K562 (cell line): Measurements from ENCODE around the gene ATXN1. TPM values are rescaled to one million over a fixed set of nuclear protein-coding genes. Genes with fewer than 3 reads are reported as not detected.

ENCODE experiments used
- ATAC-seq: fragments of 200-7000 bp; cut with Tn5 transposase; 3 replicates; pipeline ENCODE4 v1.9.1; 2020; ENCODE audit warnings: moderate library complexity
- BruUV-seq: library from RNA; stranded (reverse); fragments of 400-500 nt; replicated peaks from 2 replicates; lab custom pipeline; 2021; lab: Mats Ljungman, UMichigan
- CTCF ChIA-PET: fragments of 300-600 bp; formaldehyde crosslinking; extraction: SDS; loops from one replicate; lab custom pipeline; 2021; ENCODE audit warnings: low intra/inter-chr PET ratio; lab: Yijun Ruan, JAX
- POLR2A ChIA-PET: fragments of 300-600, 350-650 bp; sonication (Branson Sonifier 250); formaldehyde crosslinking; extraction: SDS; loops from one replicate; lab custom pipeline; 2021; ENCODE audit warnings: antibody characterized with exemption, inconsistent platforms; lab: Yijun Ruan, JAX
- DNase-seq, 4 experiments: peaks; one replicate each; pipeline versions ENCODE4 v3.0.0 to v3.0.0-alpha.2; 2011 to 2018; ENCODE audit warnings: low spot score in 3 of 4, mixed read lengths in 3 of 4; ENCODE audit errors: extremely low read depth in 1 of 4
- FAIRE-seq: peaks from 2 replicates; lab custom pipeline; 2011; peaks lifted over from hg19 to GRCh38; lab: Jason Lieb, UNC
- H2AFZ ChIP-seq: 2 replicates; pipeline ENCODE4 v1.6.0; 2011; ENCODE audit warnings: low read depth, low read length, control low read depth, inconsistent platforms
- H3K27ac ChIP-seq: fragments of 200-600 bp; 3 replicates; pipeline ENCODE4 v1.8.0; 2011; ENCODE audit warnings: low read depth, mild to moderate bottlenecking, control low read depth, inconsistent platforms, low read length, moderate library complexity, mixed read lengths; ENCODE audit errors: extremely low read depth
- H3K27me3 ChIP-seq, 2 experiments: fragments of 300-600 bp in 1 of 2; 2 replicates in 1 of 2; 3 replicates in 1 of 2; pipeline versions ENCODE4 v1.6.0 to v1.8.0; 2011; ENCODE audit warnings: inconsistent platforms in 2 of 2, low read length in 2 of 2, mild to moderate bottlenecking in 1 of 2, mixed read lengths in 1 of 2, moderate library complexity in 1 of 2; ENCODE audit not compliant: control insufficient read depth in 2 of 2, insufficient read depth in 2 of 2
- H3K36me3 ChIP-seq: fragments of 300-600 bp; 3 replicates; pipeline ENCODE4 v1.8.0; 2011; ENCODE audit warnings: mild to moderate bottlenecking, low read length, inconsistent platforms; ENCODE audit not compliant: control insufficient read depth, insufficient read depth
- H3K4me1 ChIP-seq, 2 experiments: fragments of 200-600 bp in 1 of 2; replicated peaks in 1 of 2; 2 replicates in 1 of 2; 3 replicates in 1 of 2; pipeline versions ENCODE4 v1.5.1 to v1.8.0; 2011; ENCODE audit warnings: inconsistent platforms in 2 of 2, low read length in 2 of 2, mild to moderate bottlenecking in 1 of 2, mixed read lengths in 1 of 2, moderate library complexity in 1 of 2; ENCODE audit not compliant: control insufficient read depth in 2 of 2, insufficient read depth in 2 of 2
- H3K4me2 ChIP-seq: 2 replicates; pipeline ENCODE4 v1.6.1; 2011; ENCODE audit warnings: low read length, control low read depth, inconsistent platforms, mixed read lengths; ENCODE audit not compliant: insufficient read depth
- H3K4me3 ChIP-seq: fragments of 200-600 bp; sonication (generic), shearing (Covaris generic); 2 replicates; pipeline ENCODE4 v1.5.1; 2016; ENCODE audit warnings: control low read depth, inconsistent platforms
- H3K79me2 ChIP-seq: fragments of 200-600 bp; 3 replicates; pipeline ENCODE4 v1.8.0; 2011; ENCODE audit warnings: low read length, inconsistent platforms; ENCODE audit not compliant: control insufficient read depth, insufficient read depth
- H3K9ac ChIP-seq, 2 experiments: 2 replicates each; pipeline versions ENCODE4 v1.6.0 to v1.6.1; 2011; ENCODE audit warnings: low read depth in 2 of 2, low read length in 2 of 2, control low read depth in 1 of 2, inconsistent platforms in 1 of 2, mild to moderate bottlenecking in 1 of 2, mixed read lengths in 1 of 2; ENCODE audit not compliant: insufficient read depth in 1 of 2
- H3K9me1 ChIP-seq: one replicate; pipeline ENCODE4 v1.6.0; 2011; ENCODE audit warnings: inconsistent platforms, mild to moderate bottlenecking, low read length, moderate library complexity; ENCODE audit not compliant: control insufficient read depth, insufficient read depth
- H3K9me3 ChIP-seq: replicated peaks from 2 replicates; pipeline ENCODE4 v1.5.1; 2011; ENCODE audit warnings: low read depth, low read length, inconsistent platforms; ENCODE audit not compliant: control insufficient read depth, insufficient read depth
- H4K20me1 ChIP-seq: replicated peaks from 2 replicates; pipeline ENCODE4 v1.6.1; 2011; ENCODE audit warnings: low read length, inconsistent platforms, mixed read lengths; ENCODE audit not compliant: control insufficient read depth, insufficient read depth
- ESRRA ChIP-seq: fragments of 450-650 bp; IDR thresholded peaks from 2 replicates; pipeline ENCODE4 v1.6.1; 2014; ENCODE audit warnings: low read depth, mild to moderate bottlenecking, moderate library complexity, borderline replicate concordance
- GMEB1 ChIP-seq: fragments of 250-450 bp; sonication (Bioruptor Pico); IDR thresholded peaks from 2 replicates; pipeline ENCODE4 v1.4.0; 2020; ENCODE audit warnings: mild to moderate bottlenecking
- LEF1 ChIP-seq: fragments of 450-650 bp; IDR thresholded peaks from 2 replicates; pipeline ENCODE4 v1.6.1; 2016; ENCODE audit warnings: mild to moderate bottlenecking
- MCM2 ChIP-seq: fragments of 450-650 bp; IDR thresholded peaks from 2 replicates; pipeline ENCODE4 v1.6.1; 2017; ENCODE audit warnings: low read depth, mild to moderate bottlenecking
- PYGO2 ChIP-seq: fragments of 450-650 bp; IDR thresholded peaks from 2 replicates; pipeline ENCODE4 v1.6.1; 2016; ENCODE audit warnings: mild to moderate bottlenecking, missing genetic modification characterization, moderate library complexity, missing compliant biosample characterization
- RBBP5 ChIP-seq: fragments of 200-600 bp; sonication (generic); IDR thresholded peaks from 2 replicates; pipeline ENCODE4 v1.6.1; 2012; ENCODE audit warnings: borderline replicate concordance, mild to moderate bottlenecking, low read length, control low read depth, inconsistent platforms; ENCODE audit not compliant: insufficient read depth, poor library complexity, severe bottlenecking
- RBM25 ChIP-seq: fragments of 200-400 bp; formaldehyde crosslinking; IDR thresholded peaks from 2 replicates; pipeline ENCODE4 v1.6.1; 2018; ENCODE audit warnings: low read length, low read depth, moderate library complexity; ENCODE audit not compliant: severe bottlenecking
- SNRNP70 ChIP-seq: fragments of 200-400 bp; formaldehyde crosslinking; optimal IDR thresholded peaks from 2 replicates; pipeline ENCODE3; 2017; ENCODE audit warnings: low read depth, low read length
- SPI1 ChIP-seq: IDR thresholded peaks from 2 replicates; pipeline ENCODE4 v1.6.1; 2011; ENCODE audit warnings: low read depth, low read length, control low read depth, borderline replicate concordance
- SRSF3 ChIP-seq: fragments of 200-400 bp; formaldehyde crosslinking; IDR thresholded peaks from 2 replicates; pipeline ENCODE4 v1.6.1; 2016; ENCODE audit warnings: mild to moderate bottlenecking, low read length, moderate library complexity; ENCODE audit not compliant: insufficient read depth
- TAL1 ChIP-seq: fragments of 450-650 bp; IDR thresholded peaks from 2 replicates; pipeline ENCODE4 v1.6.1; 2016; ENCODE audit warnings: mild to moderate bottlenecking
- ZNF274 ChIP-seq: IDR thresholded peaks from 2 replicates; pipeline ENCODE4 v1.6.1; 2011; ENCODE audit warnings: low read depth, mild to moderate bottlenecking, low read length, moderate library complexity, borderline replicate concordance
- ZNF436 ChIP-seq: fragments of 250-450, 450-650 bp; sonication (Bioruptor Pico); formaldehyde crosslinking; IDR thresholded peaks from 2 replicates; pipeline ENCODE4 v1.7.0; 2020; ENCODE audit warnings: mild to moderate bottlenecking
- WGBS: fragments of 100-300 bp; shearing (Covaris generic); methylation state at CpG from one replicate; pipeline ENCODE4 v1.1.6; 2016; ENCODE audit warnings: low coverage, mixed read lengths; ENCODE audit not compliant: insufficient coverage; ENCODE audit errors: missing lambda C conversion rate; 5-methylcytosine and 5-hydroxymethylcytosine counted together
- in situ Hi-C: fragments of 300-500 bp; cut with MboI; formaldehyde crosslinking; loops from 4 replicates; pipeline ENCODE4 v1.15.0; 2018; ENCODE audit warnings: inconsistent platforms, mixed read lengths
- intact Hi-C: fragments of 100-400 bp; cut with micrococcal nuclease; formaldehyde crosslinking; loops from 2 replicates; pipeline ENCODE4 v1.14.2; 2022
- polyA plus RNA-seq, 8 experiments: library from polyadenylated mRNA; depleted of rRNA in 4 of 8; stranded (reverse) in 5 of 8; unstranded in 3 of 8; fragments of >200 nt; fragmentation: Nextera tagmentation in 2 of 8; fragmentation: Illumina TruSeq in 1 of 8; extraction: Ambion mirVana in 2 of 8; extraction: Trizol in 1 of 8; gene quantifications; 2 replicates each; pipeline versions ENCODE4 v1.2.1 to v1.2.3, GENCODE V29; 2011 to 2014; ENCODE audit warnings: inconsistent platforms in 1 of 8, missing spikeins in 1 of 8
- total RNA-seq, 7 experiments: library from RNA; depleted of rRNA in 6 of 7; stranded (reverse); fragments of >200 nt in 6 of 7; fragmentation: Illumina TruSeq in 2 of 7; extraction: Trizol in 2 of 7; gene quantifications; 2 replicates each; pipeline versions ENCODE4 v1.2.1 to v1.2.3, GENCODE V29; 2011 to 2021; ENCODE audit warnings: low replicate concordance in 1 of 7

ATXN1 gene
- total and polyA plus RNA-seq, 9 of the 15 experiments (the other 6 are each of a cell fraction or from before 2014, with no cell fraction given), result under 0.01 to 1.2 (median 0.58) TPM

- no peak overlapping the region for H3K9ac ChIP-seq
- intact Hi-C loops (no loop called here), in situ Hi-C loops (no loop called here)
- ChIA-PET POLR2A (no interaction called here), CTCF (no interaction called here)
- TF ChIP-seq LEF1 (no peak), GMEB1 (CRISPR knock-in tag) (no peak), RBM25 (no peak), MCM2 (no peak), ESRRA (no peak), TAL1 (no peak), RBBP5 (no peak), SNRNP70 (no peak), ZNF274 (no peak), SPI1 (no peak), ZNF436 (CRISPR knock-in tag) (no peak), PYGO2 (no peak), SRSF3 (no peak)
- no peak overlapping the region for H2AFZ ChIP-seq
- no peaks in the 10 kb centered on the region; a peak in 1 of 5 replicates for H3K27me3 ChIP-seq
- BruUV-seq, result no TSS peak
- H3K79me2 ChIP-seq, result no peaks in the 10 kb centered on the region
- no peaks in the 10 kb centered on the region for H3K9me1 ChIP-seq
- no peaks in the 10 kb centered on the region for H3K4me1 ChIP-seq
- H3K4me3 ChIP-seq, result no peak overlapping the region
- whole genome bisulfite sequencing, result 0% methylated on average over 2 of the region's 2 CpGs
- H3K9me3 ChIP-seq, result no peaks in the 10 kb centered on the region
- FAIRE-seq (no peak), DNase-seq (no peak), ATAC-seq (no peak)
- no peaks in the 10 kb centered on the region for H4K20me1 ChIP-seq
- no peak overlapping the region for H3K4me2 ChIP-seq
- no peaks in the 10 kb centered on the region for H3K36me3 ChIP-seq
- no peak overlapping the region for H3K27ac ChIP-seq
Observed at GRCh38 chr6:16676376-16676775, 84.9 kb downstream of the ATXN1 start.
